ENCODE data around the gene PAX7. TPM values are rescaled to one million over a fixed set of nuclear protein-coding genes. Genes with fewer than 3 reads are reported as not detected.
A peak's percentile ranks its signal among the peaks of the same experiment; 100 is the strongest.

The PAX7 gene
- total RNA-seq, 1 experiment from 2014 or later: 0.15 TPM

- Histone ChIP-seq H2BK120ac (ENCODE audit: low read depth, low read length, poor library complexity, severe bottlenecking) (no peak overlapping the region), H3T11ph (ENCODE audit: low read length) (no peak overlapping the region), H4K8ac (replicated peaks; ENCODE audit: insufficient read length, low read depth, low read length) (no peak overlapping the region), H3K9ac (ENCODE audit: extremely low read depth, insufficient read length, low read length) (no peak overlapping the region), H3K4ac (ENCODE audit: low read depth, low read length) (no peak overlapping the region), H3K56ac (ENCODE audit: insufficient read length, low read depth, low read length) (no peak overlapping the region), H3K23ac (ENCODE audit: insufficient read length, low read depth, low read length) (no peak overlapping the region), H2AK5ac (ENCODE audit: insufficient read length, low read length) (no peak overlapping the region), H3K23me2 (ENCODE audit: insufficient read length, low read depth, low read length, poor library complexity, severe bottlenecking) (peaks cover 28% of the 10 kb centered on the region), H4K5ac (ENCODE audit: insufficient read length, low read depth, low read length) (no peak overlapping the region), H3K79me1 (ENCODE audit: insufficient read depth, low read depth, low read length, poor library complexity, severe bottlenecking) (no peaks in the 10 kb centered on the region), H2BK20ac (ENCODE audit: low read depth, low read length, poor library complexity, severe bottlenecking) (no peak overlapping the region), H3K79me2 (ENCODE audit: insufficient read depth, low read length) (no peaks in the 10 kb centered on the region), H2AFZ (ENCODE audit: low read length) (no peak overlapping the region), H4K91ac (ENCODE audit: insufficient read length, low read depth, low read length) (no peak overlapping the region), H2BK5ac (ENCODE audit: insufficient read length, low read length) (no peak overlapping the region), H3K9me3 (ENCODE audit: control insufficient read depth, low read depth, low read length) (no peaks in the 10 kb centered on the region), H2BK15ac (ENCODE audit: low read depth, low read length) (no peak overlapping the region), H3K4me2 (ENCODE audit: insufficient read depth, insufficient read length, low read length) (no peak overlapping the region), H2BK12ac (ENCODE audit: insufficient read length, low read depth, low read length) (no peak overlapping the region), H3K27ac (ENCODE audit: insufficient read length, low read depth, low read length) (no peak overlapping the region), H3K27me3 (ENCODE audit: insufficient read depth, low read length) (peaks cover 82% of the 10 kb centered on the region), H3K14ac (ENCODE audit: insufficient read depth, low read length) (no peak overlapping the region), H3K18ac (ENCODE audit: insufficient read length, low read depth, low read length) (no peak overlapping the region), H4K20me1 (ENCODE audit: control insufficient read depth, insufficient read depth, insufficient read length) (peaks cover 2% of the 10 kb centered on the region), H3K4me1 (ENCODE audit: insufficient read depth, low read length) (0 out of 2 replicates have a peak, but pooled peaks cover 2% of the 10 kb centered on the region)
- peaks cover 3 to 15% of the 10 kb centered on the region in 2 experiments; a peak in 2 of 5 replicates for H3K9me3 Mint-ChIP-seq
- TF ChIP-seq, protein P1, sequence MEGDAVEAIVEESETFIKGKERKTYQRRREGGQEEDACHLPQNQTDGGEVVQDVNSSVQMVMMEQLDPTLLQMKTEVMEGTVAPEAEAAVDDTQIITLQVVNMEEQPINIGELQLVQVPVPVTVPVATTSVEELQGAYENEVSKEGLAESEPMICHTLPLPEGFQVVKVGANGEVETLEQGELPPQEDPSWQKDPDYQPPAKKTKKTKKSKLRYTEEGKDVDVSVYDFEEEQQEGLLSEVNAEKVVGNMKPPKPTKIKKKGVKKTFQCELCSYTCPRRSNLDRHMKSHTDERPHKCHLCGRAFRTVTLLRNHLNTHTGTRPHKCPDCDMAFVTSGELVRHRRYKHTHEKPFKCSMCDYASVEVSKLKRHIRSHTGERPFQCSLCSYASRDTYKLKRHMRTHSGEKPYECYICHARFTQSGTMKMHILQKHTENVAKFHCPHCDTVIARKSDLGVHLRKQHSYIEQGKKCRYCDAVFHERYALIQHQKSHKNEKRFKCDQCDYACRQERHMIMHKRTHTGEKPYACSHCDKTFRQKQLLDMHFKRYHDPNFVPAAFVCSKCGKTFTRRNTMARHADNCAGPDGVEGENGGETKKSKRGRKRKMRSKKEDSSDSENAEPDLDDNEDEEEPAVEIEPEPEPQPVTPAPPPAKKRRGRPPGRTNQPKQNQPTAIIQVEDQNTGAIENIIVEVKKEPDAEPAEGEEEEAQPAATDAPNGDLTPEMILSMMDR (conservative IDR thresholded peaks at IDR 0.05): no peak
- H3K27me3 Mint-ChIP-seq (ENCODE audit: low read depth): peaks cover 100% of the 10 kb centered on the region
- no CpG with 5 or more reads among the region's 15 CpGs for WGBS (ENCODE audit: extremely low coverage, insufficient read length, low lambda C conversion rate)
- no peaks in the 10 kb centered on the region; a peak in 1 of 7 replicates for H3K36me3 Mint-ChIP-seq (ENCODE audit: insufficient read depth in 1 of 3, low read depth in 3 of 3)
- peaks cover 56 to 78% of the 10 kb centered on the region in 2 experiments for H3K4me1 Mint-ChIP-seq
- peak overlapping the region in 1 of 3 experiments; percentile 5; a peak in 1 of 7 replicates for H3K27ac Mint-ChIP-seq
- no peak for DNase-seq
- H3K4me3 Mint-ChIP-seq: peak overlapping the region in 1 of 2 experiments; percentile 14; a peak in 3 of 5 replicates
Observed at GRCh38 chr1:18637962-18638834, 7.6 kb downstream of the PAX7 start.

Measured in H9 (cell line).